GM23338 (cell line): ENCODE measurements around the gene DMD.

Source experiments
- CTCF ChIP-seq, 2 experiments: fragments of 200-600 bp in 1 of 2; sonication (generic) in 1 of 2; conservative IDR thresholded peaks; 2 replicates each; pipeline versions ENCODE4 v1.5.1 to v1.6.1; 2016 to 2017; ENCODE audit warnings: antibody characterized with exemption in 2 of 2, low read depth in 2 of 2, mild to moderate bottlenecking in 2 of 2, moderate library complexity in 1 of 2
- EZH2 ChIP-seq: fragments of 200-600 bp; sonication (generic); IDR thresholded peaks from one replicate; pipeline ENCODE4 v1.8.0; 2017; ENCODE audit warnings: antibody characterized with exemption, mild to moderate bottlenecking, low read depth; ENCODE audit not compliant: unreplicated experiment
- EZH2phosphoT487 ChIP-seq: fragments of 200-600 bp; sonication (generic); IDR thresholded peaks from one replicate; pipeline ENCODE4 v1.8.1; 2018; ENCODE audit warnings: antibody characterized with exemption; ENCODE audit not compliant: unreplicated experiment
- JUNB ChIP-seq: IDR thresholded peaks from one replicate; pipeline ENCODE4 v1.6.1; 2016; ENCODE audit warnings: antibody characterized with exemption; ENCODE audit not compliant: unreplicated experiment
- NANOG ChIP-seq: IDR thresholded peaks from 2 replicates; pipeline ENCODE4 v1.6.1; 2016; ENCODE audit warnings: antibody characterized with exemption, borderline replicate concordance
- POLR2AphosphoS5 ChIP-seq: IDR thresholded peaks from 2 replicates; pipeline ENCODE4 v1.6.1; 2016; ENCODE audit warnings: antibody characterized with exemption, low read depth
- REST ChIP-seq: IDR thresholded peaks from one replicate; pipeline ENCODE4 v1.6.1; 2018; ENCODE audit warnings: antibody characterized with exemption; ENCODE audit not compliant: unreplicated experiment

GRCh38 chrX:32662516-32662915 is 548.8 kb downstream of the DMD start:
- no peak for TF ChIP-seq NANOG
- no peak for TF ChIP-seq CTCF (conservative IDR thresholded peaks at IDR 0.05; ENCODE audit: low read depth in 2 of 2)
- no peak for TF ChIP-seq REST
- no peak for TF ChIP-seq EZH2
- TF ChIP-seq POLR2AphosphoS5, result no peak
- no peak for TF ChIP-seq JUNB
- no peak for TF ChIP-seq EZH2phosphoT487
